ENCODE measurements around the gene NR1H3.
A peak's percentile ranks its signal among the peaks of the same experiment; 100 is the strongest.
"Not testable (repeated sequence)": the region's sequence is repeated elsewhere in the genome, so short reads cannot be mapped to it uniquely, and the experiment has no call there.

Gene NR1H3

GRCh38 chr11:47257517-47258316, at the start of gene NR1H3:
Gene NR1H3 (plus strand): TSS chr11:47257996. CDS start chr11:47259217, 1,221 bp downstream.
- no peak for DNase-seq

- DNase-seq, result not testable (repeated sequence)
Observed at GRCh38 chr11:47208008-47208552, 49.7 kb upstream of the NR1H3 start.

- no peak for DNase-seq
Observed at GRCh38 chr11:47208628-47209027, 49.2 kb upstream of the NR1H3 start.

GRCh38 chr11:47212938-47213337, 44.9 kb upstream of the NR1H3 start:
- no peak for DNase-seq

GRCh38 chr11:47213950-47214565, 43.7 kb upstream of the NR1H3 start:
- peak; percentile 89 for DNase-seq

- DNase-seq, result no peak
Observed at GRCh38 chr11:47215366-47215910, 42.4 kb upstream of the NR1H3 start.

GRCh38 chr11:47216121-47216798, 41.5 kb upstream of the NR1H3 start:
- peak; percentile 72 for DNase-seq

- no peak for DNase-seq
Observed at GRCh38 chr11:47220401-47220821, 37.4 kb upstream of the NR1H3 start.

GRCh38 chr11:47222696-47223095, 35.1 kb upstream of the NR1H3 start:
- DNase-seq, result no peak

- no peak for DNase-seq
Observed at GRCh38 chr11:47225552-47226400, 32.0 kb upstream of the NR1H3 start.

GRCh38 chr11:47229161-47229560, 28.6 kb upstream of the NR1H3 start:
- DNase-seq, result no peak

GRCh38 chr11:47233051-47233450, 24.7 kb upstream of the NR1H3 start:
- no peak for DNase-seq

GRCh38 chr11:47233989-47234668, 23.7 kb upstream of the NR1H3 start:
- peak; percentile 34 for DNase-seq

- peak; percentile 71 for DNase-seq
Observed at GRCh38 chr11:47234669-47235100, 23.1 kb upstream of the NR1H3 start.

GRCh38 chr11:47235163-47235562, 22.6 kb upstream of the NR1H3 start:
- no peak for DNase-seq

- peak; percentile 33 for DNase-seq
Observed at GRCh38 chr11:47236482-47236881, 21.3 kb upstream of the NR1H3 start.

GRCh38 chr11:47239852-47240251, 17.9 kb upstream of the NR1H3 start:
- DNase-seq, result no peak

GRCh38 chr11:47241841-47242301, 15.9 kb upstream of the NR1H3 start:
- no peak for DNase-seq

- DNase-seq, result no peak
Observed at GRCh38 chr11:47242596-47243192, 15.1 kb upstream of the NR1H3 start.

- no peak for DNase-seq
Observed at GRCh38 chr11:47243454-47243853, 14.3 kb upstream of the NR1H3 start.
